Measurements from ENCODE around the gene SDK2.

The SDK2 gene

DNA sequence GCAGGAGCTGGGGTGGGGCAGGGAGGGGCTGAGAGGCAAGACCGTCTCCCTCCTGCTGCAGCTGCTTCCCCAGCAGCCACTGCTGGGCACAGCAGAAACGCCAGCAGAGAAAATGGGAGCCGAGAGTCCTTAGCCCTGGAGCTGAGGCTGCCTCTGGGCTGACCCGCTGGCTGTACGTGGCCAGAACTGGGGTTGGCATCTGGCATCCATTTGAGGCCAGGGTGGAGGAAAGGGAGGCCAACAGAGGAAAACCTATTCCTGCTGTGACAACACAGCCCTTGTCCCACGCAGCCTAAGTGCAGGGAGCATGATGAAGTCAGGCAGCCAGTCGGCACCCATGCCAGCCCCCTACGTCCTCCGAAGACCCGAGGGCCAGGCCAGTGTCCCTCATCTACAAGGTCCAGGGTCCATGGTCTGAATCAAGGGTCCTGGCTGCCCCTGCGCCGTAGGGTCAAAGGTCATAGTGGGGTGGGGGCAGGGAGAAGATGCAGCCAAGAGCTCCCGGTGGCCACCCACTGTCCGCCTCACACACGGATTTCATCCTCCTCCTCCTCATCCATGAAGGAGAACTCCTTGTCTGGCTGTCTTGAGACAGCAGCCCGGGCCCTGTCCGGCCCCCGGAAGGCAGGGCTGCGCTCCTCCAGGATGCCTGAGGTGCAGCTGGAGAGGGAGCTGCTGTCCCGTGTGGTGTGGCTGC lies 359.2 kb downstream of the SDK2 start:
- DNase-seq (ENCODE audit: low read depth, low spot score), result no peak
